ENCODE results near the gene SBF2.

GRCh38 chr11:9876331-9876730, 417.7 kb downstream of the SBF2 start:
- TF ChIP-seq CTCF (conservative IDR thresholded peaks at IDR 0.05; ENCODE audit: low read depth, low read length) (no peak), EZH2phosphoT487 (IDR thresholded peaks at IDR 0.05; ENCODE audit: borderline replicate concordance, low read length) (no peak)
